Sigmoid colon (tissue), 7 donors: ENCODE measurements around the gene FBL. TPM values are rescaled to one million over a fixed set of nuclear protein-coding genes. Genes with fewer than 3 reads are reported as not detected.

ENCODE experiments used
- DNase-seq: peaks from one replicate; pipeline ENCODE4 v3.0.0-alpha.2; 2019
- H3K27ac ChIP-seq, 4 donors: fragments of 200-600 bp; sonication (generic); one replicate each; pipeline ENCODE4 v1.5.1; 2016 to 2019; ENCODE audit warnings: mild to moderate bottlenecking in 1 of 4
- H3K27me3 ChIP-seq, 3 donors: fragments of 200-600 bp; sonication (generic); one replicate each; pipeline ENCODE4 v1.5.1; 2019; ENCODE audit warnings: mild to moderate bottlenecking in 1 of 3
- H3K36me3 ChIP-seq, 4 donors: fragments of 200-600 bp; sonication (generic); one replicate each; pipeline ENCODE4 v1.5.1; 2016 to 2019
- H3K4me1 ChIP-seq, 4 donors: fragments of 200-600 bp; sonication (generic); one replicate each; pipeline ENCODE4 v1.5.1; 2017 to 2019
- H3K4me3 ChIP-seq, 4 donors: fragments of 200-600 bp; sonication (generic); one replicate each; pipeline ENCODE4 v1.5.1; 2017 to 2019; ENCODE audit warnings: mild to moderate bottlenecking in 2 of 4, moderate library complexity in 1 of 4
- H3K9me3 ChIP-seq, 4 donors: fragments of 200-600 bp in 3 of 4; sonication (generic) in 3 of 4; one replicate each; pipeline versions ENCODE4 v1.5.1 to v1.6.1; 2013 to 2019
- CTCF ChIP-seq, 4 experiments: fragments of 450-650 bp in 3 of 4; fragments of 200-600 bp in 1 of 4; IDR thresholded peaks; one replicate each; pipeline ENCODE4 v1.5.1; 2016 to 2019; ENCODE audit warnings: antibody characterized with exemption in 4 of 4, mild to moderate bottlenecking in 3 of 4, moderate library complexity in 2 of 4
- EP300 ChIP-seq, 4 donors: sonication (generic); formaldehyde crosslinking; IDR thresholded peaks; one replicate each; pipeline ENCODE4 v1.6.1; 2017; ENCODE audit warnings: antibody characterized with exemption in 4 of 4
- POLR2A ChIP-seq, 2 donors: fragments of 450-650 bp; IDR thresholded peaks; one replicate each; pipeline ENCODE4 v1.6.1; 2016; ENCODE audit warnings: antibody characterized with exemption in 2 of 2, mild to moderate bottlenecking in 2 of 2, moderate library complexity in 2 of 2
- POLR2AphosphoS5 ChIP-seq, 4 donors: sonication (generic); formaldehyde crosslinking; IDR thresholded peaks; one replicate each; pipeline ENCODE4 v1.6.1; 2017; ENCODE audit warnings: antibody characterized with exemption in 4 of 4
- WGBS, 2 donors: extraction: QIAGEN DNeasy Blood & Tissue Kit; methylation state at CpG; one replicate each; pipeline ENCODE4 v1.1.7; 2013; 5-methylcytosine and 5-hydroxymethylcytosine counted together
- intact Hi-C: fragments of 100-400 bp; cut with DNase I; formaldehyde crosslinking; loops from one replicate; pipeline ENCODE4 v1.15.1; 2023
- polyA plus RNA-seq, 3 donors: library from polyadenylated mRNA; stranded (reverse); fragments of 200-250 nt; gene quantifications; one replicate each; pipeline ENCODE4 v1.2.3, GENCODE V29; 2013
- total RNA-seq, 4 donors: library from RNA; depleted of rRNA; stranded (reverse); fragments of >200 nt; gene quantifications; one replicate each; pipeline ENCODE4 v1.1.0, GENCODE V29; 2016
- donor health status: healthy with polysubstance abuse.
- donor health status: Bipolar disorder and iron deficiency.
- donor health status: healthy.

FBL gene
- total and polyA plus RNA-seq, 7 donors = 96.4 to 333 (median 121) TPM

DNA sequence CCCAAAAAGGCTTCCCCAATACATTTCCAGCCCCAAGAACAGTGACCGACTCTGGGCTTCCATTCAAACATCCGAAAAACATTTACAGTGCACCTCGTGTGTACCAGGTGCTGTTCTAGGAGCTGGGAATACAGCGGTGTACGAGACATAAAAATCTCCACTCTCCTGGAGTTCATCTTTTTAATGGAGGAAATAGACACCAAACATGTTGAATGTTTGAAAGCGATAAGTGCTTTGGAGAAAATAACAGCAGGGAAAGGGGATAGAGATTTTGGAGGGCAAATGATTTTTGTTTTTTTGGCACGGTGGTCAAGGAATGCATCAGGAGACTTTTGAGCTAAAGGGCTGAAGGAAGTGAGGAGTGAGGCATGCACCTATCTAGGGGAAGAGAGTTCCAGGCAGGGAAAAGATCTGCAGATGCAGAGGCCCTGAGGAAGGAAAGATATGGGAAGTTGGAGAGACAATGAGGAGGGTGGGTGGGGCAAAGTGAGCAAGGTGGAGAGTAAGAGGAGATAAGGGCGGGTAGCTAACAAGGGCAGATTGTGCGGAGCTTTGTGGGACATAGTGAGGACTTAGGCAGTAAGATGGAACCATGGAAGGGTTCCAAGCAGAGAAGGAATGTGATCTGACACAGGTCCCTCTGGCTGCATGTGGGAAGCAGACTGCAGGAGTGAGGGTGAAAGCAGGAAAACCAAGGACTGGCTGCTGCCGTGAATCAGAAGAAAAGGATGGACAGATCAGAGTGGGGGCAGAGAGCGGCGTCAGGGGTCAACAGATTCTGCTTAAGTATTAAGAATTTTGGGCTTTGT is 703 bp upstream of the FBL start:
- no peaks in the 10 kb centered on the region for H3K27me3 ChIP-seq
- 29 to 49% methylated on average over 12 of the region's 12 CpGs for WGBS, 2 donors
- no peaks in the 10 kb centered on the region for H3K9me3 ChIP-seq
- peak overlapping the region; percentile 80 to 92 (median 86) for H3K4me3 ChIP-seq
- intact Hi-C loops = loop anchor here (1.0 to 5.0 kb wide), 4 partner anchors 22 to 150 kb away; partner anchors contain the start of gene ZNF546
- no peaks in the 10 kb centered on the region for H3K36me3 ChIP-seq
- DNase-seq = no peak
- TF ChIP-seq EP300 (IDR thresholded peaks at IDR 0.05) (no peak), POLR2AphosphoS5 (IDR thresholded peaks at IDR 0.05) (no peak), POLR2A (IDR thresholded peaks at IDR 0.05) (no peak), CTCF (IDR thresholded peaks at IDR 0.05) (no peak)
- peaks cover 0 to 40% (median 32%) of the 10 kb centered on the region in 4 donors for H3K4me1 ChIP-seq
- H3K27ac ChIP-seq = peak overlapping the region; percentile 78 to 90 (median 87)

DNA sequence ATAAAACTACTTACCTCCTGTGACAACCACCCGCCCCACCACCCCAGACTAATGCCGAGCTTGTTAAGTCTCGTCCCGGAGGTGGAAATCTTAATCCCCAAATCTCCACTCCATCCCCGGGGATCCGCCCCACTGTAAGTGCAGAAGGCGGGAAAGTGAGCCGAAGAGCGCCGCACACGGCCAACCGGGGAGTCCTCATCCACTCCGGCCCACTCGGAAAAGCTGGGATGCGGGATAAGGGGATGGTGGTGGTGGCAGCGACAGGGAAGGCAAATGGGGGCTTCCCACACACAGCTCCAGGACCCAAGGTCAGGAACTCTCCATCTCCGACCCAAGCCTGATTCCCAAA is 621 bp downstream of the FBL start:
- H3K4me3 ChIP-seq = peak overlapping the region; percentile 80 to 92 (median 86)
- 1% methylated on average over 17 of the region's 17 CpGs for WGBS, 2 donors
- peaks cover 0 to 40% (median 32%) of the 10 kb centered on the region in 4 donors for H3K4me1 ChIP-seq
- TF ChIP-seq EP300 (IDR thresholded peaks at IDR 0.05) = no peak
- no peak for TF ChIP-seq POLR2A (IDR thresholded peaks at IDR 0.05)
- TF ChIP-seq POLR2AphosphoS5 (IDR thresholded peaks at IDR 0.05) = no peak
- no peak for TF ChIP-seq CTCF (IDR thresholded peaks at IDR 0.05)
- no peaks in the 10 kb centered on the region for H3K9me3 ChIP-seq
- intact Hi-C loops = loop anchor here (5.0 kb wide), 1 partner anchor 152 kb away; the partner anchor contains the start of gene ZNF546
- H3K36me3 ChIP-seq = no peaks in the 10 kb centered on the region
- H3K27me3 ChIP-seq = no peaks in the 10 kb centered on the region
- DNase-seq = no peak
- H3K27ac ChIP-seq = peak overlapping the region; percentile 78 to 90 (median 87)

DNA sequence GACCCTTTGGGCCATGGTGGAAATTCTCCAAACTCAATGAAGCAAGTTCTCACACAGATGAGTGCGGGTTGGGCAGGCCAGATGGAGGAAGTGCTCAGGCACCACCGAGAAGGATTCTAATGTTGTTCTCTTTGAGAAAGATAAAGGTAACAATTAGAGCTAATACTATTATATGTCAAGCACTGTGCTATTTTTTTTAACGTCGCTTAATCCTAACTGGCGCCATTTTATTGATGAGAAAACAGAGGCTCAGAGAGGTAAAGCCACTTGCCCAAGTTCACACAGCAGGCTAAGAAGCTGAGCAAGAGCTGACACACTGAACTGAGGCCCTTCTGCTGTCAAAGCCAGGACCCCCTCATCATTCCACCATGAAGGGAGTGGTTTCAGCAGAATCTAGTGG is 1.0 kb downstream of the FBL start:
- H3K4me1 ChIP-seq = peaks cover 0 to 40% (median 32%) of the 10 kb centered on the region in 4 donors
- H3K27ac ChIP-seq = peak overlapping the region in 1 of 4 donors; percentile 78
- TF ChIP-seq POLR2A (IDR thresholded peaks at IDR 0.05) (no peak), POLR2AphosphoS5 (IDR thresholded peaks at IDR 0.05) (no peak), EP300 (IDR thresholded peaks at IDR 0.05) (no peak), CTCF (IDR thresholded peaks at IDR 0.05) (no peak)
- DNase-seq = no peak
- H3K4me3 ChIP-seq = peak overlapping the region; percentile 80 to 92 (median 86)
- intact Hi-C loops = loop anchor here (5.0 kb wide), 1 partner anchor 152 kb away; the partner anchor contains the start of gene ZNF546
- H3K27me3 ChIP-seq = no peaks in the 10 kb centered on the region
- no peaks in the 10 kb centered on the region for H3K9me3 ChIP-seq
- WGBS, 2 donors = 22 to 26% methylated on average over 5 of the region's 5 CpGs
- peaks cover 0 to 2% (median 0%) of the 10 kb centered on the region in 4 donors for H3K36me3 ChIP-seq

DNA sequence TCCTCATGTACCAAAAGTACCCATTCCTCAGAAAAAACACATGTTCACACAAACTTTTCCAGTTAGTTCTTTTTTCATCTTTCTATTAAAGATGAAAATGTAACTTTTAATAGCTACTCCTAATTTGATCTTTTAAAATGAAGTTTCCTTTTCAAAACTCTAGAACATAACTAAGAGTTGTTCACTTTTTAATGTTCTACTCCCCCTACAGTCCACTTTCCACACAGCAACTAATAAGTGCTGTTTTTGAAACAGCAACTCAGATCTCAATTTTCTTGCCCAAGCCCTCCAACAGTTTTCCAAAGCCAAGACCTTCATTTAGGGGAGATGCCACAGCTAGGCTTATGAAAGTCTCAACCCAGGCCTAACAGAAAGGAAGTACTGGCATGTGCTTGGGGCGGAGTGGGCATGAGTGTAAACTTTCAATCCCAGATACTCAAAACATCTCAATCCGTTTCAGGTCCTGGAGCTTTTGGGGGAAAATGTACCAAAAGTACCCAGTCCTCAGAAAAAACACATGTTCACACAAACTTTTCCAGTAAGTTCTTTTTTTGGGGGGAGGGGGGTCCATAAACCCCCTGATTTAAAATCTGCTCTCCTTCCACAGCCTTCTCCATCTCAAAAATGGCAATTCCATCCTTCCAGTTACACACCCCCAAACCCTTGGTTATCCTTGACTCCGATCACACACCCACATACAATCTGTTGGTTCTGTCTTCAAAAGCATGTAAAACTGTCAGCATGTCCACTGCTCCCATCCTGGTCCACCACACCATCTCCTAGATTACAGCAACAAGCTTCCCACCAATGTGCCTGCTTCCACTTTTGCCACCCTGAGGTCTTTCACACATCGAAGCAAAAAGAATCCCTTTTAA is 2.0 kb downstream of the FBL start:
- intact Hi-C loops = no loop called here
- H3K4me1 ChIP-seq = peaks cover 0 to 40% (median 32%) of the 10 kb centered on the region in 4 donors
- TF ChIP-seq POLR2AphosphoS5 (IDR thresholded peaks at IDR 0.05) = no peak
- TF ChIP-seq CTCF (IDR thresholded peaks at IDR 0.05) = peak in 3 of 4 experiments; percentile 40 to 55 (median 43)

More for the DNA sequence above, 2.0 kb downstream of the FBL start:
- Histone ChIP-seq H3K4me3 (no peak overlapping the region), H3K27me3 (no peaks in the 10 kb centered on the region), H3K36me3 (peaks cover 2 to 12% (median 6%) of the 10 kb centered on the region in 4 donors), H3K27ac (no peak overlapping the region), H3K9me3 (no peaks in the 10 kb centered on the region)
- DNase-seq = no peak
- 46 to 60% methylated on average over 4 of the region's 4 CpGs for WGBS, 2 donors
